GM18870 (cell line): ENCODE results near the gene DNTT.

Source experiments
- ATAC-seq: cut with Tn5 transposase; IDR thresholded peaks from one replicate; pipeline ENCODE4 v1.9.1; 2021; ENCODE audit warnings: moderate library complexity; ENCODE audit not compliant: unreplicated experiment

Gene DNTT

DNA sequence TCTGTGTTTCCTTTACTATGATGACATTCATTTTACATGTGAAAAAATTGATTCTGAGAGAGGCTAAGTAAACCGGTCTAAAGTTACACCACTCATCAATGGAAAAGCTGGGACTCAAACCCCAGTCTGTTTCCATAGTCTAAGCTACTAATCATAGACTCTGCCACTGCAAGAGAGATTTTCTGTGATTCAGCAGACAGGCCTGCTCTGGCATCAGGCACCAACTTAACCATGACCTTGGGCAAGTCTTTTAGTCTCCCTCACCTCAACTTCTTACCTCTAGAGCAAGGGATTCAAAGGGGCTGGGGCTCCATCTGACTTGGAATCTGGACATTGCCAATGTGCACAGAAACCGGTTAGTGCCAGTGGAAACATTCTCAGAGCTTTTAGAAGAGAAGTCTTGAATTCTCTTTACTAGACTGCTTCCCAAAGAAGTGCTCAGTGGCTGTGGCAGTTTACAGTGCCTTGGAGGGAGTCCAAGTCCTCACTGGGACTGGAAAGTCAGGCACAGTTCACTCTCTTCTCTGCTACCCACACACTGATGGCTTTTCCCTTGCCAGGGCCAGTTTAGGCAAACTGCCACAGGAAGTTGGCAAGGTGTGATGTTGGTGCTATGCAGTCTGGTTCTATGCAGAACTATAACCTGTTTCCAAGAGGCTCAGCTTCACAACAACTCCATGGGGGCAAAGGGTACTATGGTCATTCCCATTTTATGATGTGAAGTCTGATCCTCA lies 28.4 kb upstream of the DNTT start:
- no peak for ATAC-seq

DNA sequence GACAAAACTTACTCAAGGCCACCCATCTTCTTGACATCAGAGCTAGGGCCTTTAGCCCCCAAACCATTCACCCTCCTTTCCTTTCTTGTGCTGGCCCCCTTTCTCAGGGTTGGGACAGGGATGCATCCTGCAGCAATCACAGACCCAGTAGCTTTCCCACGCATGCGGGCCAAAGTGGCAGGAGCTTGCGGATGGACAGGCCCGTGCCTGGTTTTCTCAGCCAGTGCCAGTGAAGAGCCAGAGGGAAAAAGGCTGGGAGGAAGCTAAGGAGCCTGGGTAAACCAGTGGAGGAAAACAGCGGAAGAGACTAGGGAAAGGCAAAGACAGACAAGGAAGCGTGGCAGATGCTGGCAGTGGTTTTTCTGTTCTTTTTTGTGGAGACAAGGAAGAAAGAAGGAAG lies 27.8 kb upstream of the DNTT start:
- no peak for ATAC-seq

GRCh38 chr10:96276831-96277230 lies 27.4 kb upstream of the DNTT start:
- ATAC-seq: no peak

DNA sequence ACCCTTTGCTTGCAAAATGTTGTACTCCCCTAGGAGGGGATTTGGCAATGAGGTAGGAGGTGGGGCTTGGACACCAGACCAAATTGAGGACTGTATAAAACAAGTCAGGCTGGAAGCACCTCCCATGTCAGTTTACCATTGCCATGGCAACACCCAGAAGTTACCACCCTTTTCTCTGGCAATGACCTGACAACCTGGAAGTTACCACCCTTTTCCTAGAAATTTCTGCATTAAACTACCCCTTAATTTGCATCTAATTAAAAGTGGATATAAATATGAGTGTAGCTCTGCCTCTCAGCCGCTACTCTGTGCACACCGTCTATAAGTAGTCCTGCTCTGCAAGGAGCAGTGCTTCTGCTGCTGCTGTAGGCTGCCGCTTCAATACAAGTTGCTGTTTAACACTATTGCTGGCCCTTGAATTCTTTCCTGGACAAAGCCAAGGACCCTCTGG lies 25.0 kb upstream of the DNTT start:
- no peak for ATAC-seq

DNA sequence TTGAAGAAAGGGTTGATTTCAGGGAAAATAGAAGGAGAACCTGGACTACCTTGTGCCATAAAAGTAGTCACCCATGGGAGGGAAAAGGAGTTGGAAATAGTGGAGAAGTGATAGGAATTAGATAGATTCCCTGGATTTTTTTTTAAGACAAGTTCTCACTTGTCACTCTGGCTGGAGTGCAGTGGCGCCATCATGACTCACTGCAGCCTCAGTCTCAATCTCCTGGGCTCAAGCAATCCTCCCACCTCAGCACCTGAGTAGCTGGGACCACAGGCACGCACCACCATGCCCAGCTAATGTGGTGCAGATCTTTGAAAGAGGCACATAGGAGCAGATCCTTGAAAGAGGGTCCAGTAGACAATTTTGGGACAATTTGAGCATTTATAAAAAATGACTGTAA lies 23.4 kb upstream of the DNTT start:
- no peak for ATAC-seq

DNA sequence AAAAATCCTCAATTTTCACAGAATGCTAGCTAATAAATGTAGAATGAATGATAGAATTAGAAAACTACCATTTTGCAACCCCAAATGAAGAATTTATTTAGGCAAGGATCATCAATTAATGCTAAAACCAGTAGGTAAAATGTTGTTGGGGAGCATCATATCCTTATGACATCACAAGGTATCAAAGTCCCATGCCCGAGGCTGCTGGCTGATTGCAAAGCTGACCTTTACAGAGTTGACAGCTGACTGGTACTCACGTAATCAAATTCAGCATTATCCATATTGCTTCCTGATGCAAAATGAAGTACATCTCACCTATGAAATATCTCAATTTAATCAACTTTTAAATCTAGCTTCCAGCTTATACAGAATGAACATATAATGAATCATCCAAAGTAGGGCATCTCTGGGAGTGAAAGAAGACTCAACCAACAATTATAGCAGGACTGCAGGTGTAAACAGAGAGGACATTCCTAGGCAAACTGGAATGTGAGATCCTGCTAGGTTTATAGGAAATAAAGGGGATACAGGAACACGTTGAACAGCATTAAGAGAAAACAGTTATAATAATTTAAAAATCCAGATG lies 22.7 kb upstream of the DNTT start:
- no peak for ATAC-seq

GRCh38 chr10:96283351-96283750 lies 20.9 kb upstream of the DNTT start:
- ATAC-seq: no peak

GRCh38 chr10:96283756-96284155 lies 20.5 kb upstream of the DNTT start:
- no peak for ATAC-seq

DNA sequence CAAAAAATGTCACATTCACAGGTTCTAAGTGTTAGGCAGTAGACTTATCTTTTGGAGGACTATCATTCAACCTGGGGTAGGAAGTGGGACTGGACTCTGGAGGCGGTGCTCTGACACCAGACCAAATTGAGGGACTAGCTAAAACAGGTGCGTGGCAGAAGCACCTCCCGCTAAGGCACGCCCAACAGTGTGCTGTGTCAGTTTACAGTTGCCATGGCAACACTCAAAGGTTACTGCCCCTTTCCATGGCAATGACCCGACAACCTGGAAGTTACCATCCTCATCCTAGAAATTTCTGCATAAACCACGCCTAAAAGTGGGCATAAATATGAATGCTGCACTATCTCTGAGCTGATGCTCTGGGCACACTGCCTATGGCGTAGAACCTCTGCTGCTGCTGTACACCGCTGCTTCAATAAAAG lies 18.9 kb upstream of the DNTT start:
- no peak for ATAC-seq

GRCh38 chr10:96287392-96288105 lies 16.7 kb upstream of the DNTT start:
- ATAC-seq: peak; percentile 67

GRCh38 chr10:96288151-96288621 lies 16.0 kb upstream of the DNTT start:
- peak; percentile 78 for ATAC-seq

- ATAC-seq: no peak
These were observed 14.9 kb upstream of the DNTT start for GRCh38 chr10:96289218-96289910.

DNA sequence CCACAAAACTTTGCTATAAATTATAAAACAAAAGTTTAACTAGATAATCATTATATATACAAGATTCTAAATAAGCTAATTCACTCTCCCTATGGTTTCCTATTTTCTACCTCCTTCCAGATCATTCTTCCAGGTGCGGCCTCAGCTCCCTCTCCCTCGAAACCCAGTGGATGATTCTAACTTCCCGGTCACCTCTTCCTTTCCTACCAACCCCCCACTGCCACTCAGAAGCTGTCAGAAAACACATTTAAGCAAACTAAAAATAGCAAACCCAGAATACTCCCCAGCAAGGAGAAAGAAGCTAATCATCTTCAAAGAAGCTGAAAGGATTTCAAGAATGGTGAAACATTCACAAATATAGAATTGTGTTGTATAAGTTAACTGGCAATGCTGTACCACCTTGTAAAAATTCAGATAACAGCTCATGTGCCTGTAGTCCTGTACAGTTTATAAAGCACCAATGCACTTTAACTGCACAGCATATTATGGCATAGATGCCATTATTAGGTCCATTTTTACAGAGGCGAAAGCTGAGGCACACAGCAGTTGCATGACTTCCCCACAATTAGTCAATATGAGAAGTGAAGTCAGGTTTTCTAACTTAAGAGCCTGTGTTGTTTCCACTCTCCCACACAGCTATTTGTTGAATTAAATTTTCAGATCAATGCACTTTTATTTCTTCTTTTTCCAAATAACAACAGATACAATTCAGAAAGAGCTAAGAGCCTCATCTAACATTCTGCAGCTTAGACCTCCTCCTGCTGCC lies 13.7 kb upstream of the DNTT start:
- no peak for ATAC-seq

DNA sequence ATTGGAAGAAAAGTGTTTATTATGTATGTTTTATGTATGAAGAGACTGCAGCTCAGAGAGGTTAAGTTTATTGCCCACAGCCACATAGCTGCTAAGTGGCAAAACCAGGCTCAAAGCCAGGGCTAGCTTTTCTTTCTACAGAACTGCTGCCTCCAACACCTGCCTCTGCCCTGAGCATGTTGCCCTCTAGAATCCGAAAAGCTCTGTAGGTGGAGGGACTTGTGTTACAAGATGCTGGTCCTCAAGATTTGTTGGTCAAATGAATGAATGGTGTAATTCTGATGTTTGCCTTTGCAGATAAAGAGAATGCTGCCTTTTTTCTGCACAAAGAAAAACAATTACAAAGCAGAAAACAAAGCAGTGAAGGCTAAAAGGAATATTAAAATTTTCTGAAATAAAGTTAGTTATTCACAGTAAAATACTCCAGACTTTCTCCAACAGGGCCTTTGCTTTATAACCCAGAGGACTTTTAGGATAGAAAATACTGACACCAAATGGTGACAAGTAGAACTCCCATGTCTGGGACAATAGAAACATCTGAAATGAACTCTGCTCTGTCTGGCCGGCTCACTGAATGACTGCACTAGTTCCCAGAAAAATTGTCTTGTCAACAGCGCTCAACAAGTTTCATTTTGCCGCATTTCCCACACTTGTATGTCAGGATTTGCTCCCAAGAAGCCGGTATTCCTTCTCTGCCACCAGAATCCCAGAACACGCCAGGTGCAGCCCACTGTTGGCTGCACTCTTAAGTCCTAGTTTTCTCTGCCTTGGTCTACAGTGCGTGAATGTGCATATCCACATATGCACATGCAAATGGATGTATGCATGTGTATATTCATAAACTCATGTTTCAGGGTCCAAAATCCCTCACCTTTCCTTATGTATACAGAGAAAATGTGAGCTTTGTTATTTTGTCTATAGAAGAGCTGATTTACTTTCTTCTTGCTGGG lies 11.0 kb upstream of the DNTT start:
- no peak for ATAC-seq

DNA sequence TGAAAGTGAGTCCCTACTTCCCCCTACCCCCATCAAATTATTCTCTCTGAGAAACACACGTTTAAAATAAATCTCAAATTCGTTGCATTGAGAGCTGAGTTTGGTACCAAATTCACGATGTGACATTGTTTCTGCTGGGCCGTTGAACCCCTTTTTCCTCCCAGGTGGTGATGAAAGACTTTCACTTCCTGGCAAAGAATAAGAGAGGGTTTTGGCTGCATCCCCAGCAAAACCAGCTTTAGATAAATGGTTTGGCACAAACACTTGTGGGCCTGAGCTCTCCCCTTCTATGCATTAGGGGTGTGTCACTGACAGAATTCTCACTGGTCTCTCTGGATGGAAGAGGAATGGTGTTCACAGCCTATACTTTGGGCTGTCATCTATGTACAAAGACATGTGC lies 8.8 kb upstream of the DNTT start:
- no peak for ATAC-seq

DNA sequence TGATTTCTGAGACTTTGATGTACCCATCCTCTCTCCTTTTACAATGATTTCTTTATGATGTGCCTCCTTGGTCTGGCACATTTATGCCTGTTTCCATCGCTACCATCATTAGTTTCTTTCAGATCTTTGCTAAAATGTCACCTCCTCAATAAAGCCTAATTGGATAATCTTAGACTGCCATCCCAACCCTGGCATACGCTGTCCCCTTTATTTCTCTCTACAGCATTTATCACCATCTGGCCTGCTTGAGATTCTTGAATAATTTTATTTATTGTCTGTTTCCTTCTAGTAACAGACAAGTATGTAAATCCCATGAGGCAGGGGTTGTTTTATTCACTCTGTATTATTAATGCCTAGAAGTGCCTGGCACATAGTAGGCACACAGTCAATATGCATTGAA lies 6.7 kb upstream of the DNTT start:
- no peak for ATAC-seq

DNA sequence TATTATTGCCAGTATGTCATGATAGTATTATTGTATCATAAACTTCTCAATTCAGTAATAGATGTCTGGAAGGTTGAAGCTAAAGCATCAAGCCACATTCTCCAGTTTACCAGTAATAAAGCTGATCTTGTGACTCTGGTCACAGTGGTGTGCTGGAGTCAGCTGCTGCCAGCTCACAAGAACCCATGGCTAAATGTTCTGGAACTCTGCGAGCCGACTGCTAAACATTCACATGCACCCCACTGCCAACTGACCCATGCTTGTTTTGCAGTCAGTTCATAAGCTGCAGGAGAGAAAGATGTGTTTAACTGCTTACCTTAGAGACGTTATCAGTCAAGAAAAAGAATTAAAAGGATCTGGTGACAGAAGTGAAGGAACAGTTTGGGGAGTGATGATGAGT lies 5.9 kb upstream of the DNTT start:
- ATAC-seq: no peak

DNA sequence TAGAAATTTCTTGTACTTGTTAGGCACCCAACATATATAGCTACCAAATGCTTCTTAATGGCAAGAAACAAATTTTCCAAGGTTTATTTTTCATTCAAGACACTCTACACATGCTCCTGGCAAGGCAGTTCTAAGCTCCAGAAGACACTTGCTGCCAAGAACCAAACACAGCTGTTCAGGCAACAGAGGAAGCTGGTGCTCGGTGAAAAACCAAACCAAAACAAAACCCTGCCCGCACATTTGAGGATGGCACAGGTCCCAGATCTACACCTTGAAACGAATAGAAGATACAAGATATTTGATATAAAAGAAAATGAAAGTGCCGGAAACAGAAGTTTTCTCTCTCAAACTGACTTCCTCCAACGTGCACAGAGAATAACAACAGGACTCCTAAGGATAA lies 4.9 kb upstream of the DNTT start:
- no peak for ATAC-seq

DNA sequence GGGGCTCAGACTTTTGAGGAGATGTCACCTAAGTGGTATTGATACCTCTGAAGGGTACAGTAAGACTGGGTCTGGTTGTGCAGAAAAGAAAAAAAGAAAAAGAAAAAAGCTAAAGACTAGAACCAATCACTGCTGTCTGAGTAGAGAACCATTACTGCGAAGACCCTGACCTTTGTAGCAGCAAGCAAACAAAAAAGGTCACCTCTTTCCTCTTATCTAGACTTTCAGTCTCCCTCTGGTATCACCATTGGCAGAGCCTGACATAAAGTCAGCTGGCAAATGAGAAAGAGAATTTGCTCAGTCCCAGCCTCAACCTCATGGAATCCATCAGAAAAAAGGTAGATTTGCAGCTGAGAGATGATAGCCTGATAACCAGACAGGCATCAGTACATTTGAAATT lies 2.6 kb upstream of the DNTT start:
- no peak for ATAC-seq

DNA sequence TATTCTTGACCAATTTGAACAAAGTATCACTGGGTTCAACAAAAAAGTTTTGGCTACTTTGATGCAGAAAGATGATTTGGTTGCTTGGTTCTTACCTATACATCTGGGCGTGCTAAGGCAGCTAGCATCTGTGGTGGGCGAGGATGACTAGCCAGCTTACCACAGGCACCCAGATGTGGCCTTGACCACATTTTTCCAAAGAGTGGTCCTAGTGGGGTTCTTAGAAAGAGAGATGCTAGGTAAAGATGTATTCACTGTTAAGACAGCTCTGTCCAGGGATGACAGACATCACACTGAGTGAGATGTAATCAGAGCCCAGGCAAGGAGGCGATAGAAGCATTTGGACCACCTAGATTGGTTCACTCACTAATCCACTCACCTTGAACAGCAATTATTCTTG lies 785 bp downstream of the DNTT start:
- no peak for ATAC-seq
